Stimulated activated CD8-positive, alpha-beta memory T cell treated with anti-CD3 and anti-CD28 coated beads, Interleukin-15, amount 100 ng/mL, for 48 hours (primary cell): ENCODE data around the gene FBLN2.

Source experiments
- DNase-seq, 2 donors: peaks; one replicate each; pipeline ENCODE4 v3.0.0-alpha.2; 2020; ENCODE audit warnings: low read depth in 2 of 2

Gene FBLN2

DNA sequence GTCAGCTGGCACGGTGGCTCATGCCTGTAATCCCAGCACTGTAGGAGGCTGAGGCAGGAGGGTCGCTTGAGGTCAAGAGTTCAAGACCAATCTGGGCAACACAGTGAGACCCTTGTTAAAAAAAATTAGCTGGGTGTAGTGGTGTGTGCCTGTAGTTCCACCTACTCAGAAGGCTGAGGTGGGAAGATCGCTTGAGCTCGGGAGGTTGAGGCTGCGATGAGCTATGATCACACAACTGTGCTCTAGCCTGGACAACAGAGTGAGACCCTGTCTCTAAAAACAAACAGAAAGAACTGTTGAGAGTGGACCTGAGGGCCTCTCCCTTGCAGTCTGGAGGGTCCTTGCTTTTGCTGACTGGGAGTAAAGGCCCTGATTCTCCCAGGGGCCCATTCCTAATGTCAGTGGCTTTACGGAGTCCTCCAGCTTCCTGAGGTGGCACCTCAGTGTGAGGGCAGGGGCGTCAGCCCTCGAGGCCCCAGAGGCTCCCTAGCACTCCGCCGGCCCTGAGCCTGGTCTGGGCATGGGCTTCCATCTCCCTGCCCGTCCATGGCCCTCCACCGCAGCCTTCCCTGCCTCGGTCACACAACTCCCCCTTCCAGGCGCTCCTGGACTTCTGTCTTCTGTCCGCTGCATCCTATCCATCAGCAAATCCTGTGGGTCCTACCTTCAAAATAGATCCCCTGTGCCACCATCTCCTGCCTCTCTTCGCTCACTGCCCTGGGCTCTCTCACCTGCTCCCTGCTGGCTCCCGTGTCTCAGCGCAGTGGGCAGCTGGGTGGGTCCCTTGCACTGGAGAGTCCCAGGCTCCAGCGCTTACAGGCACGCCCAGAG lies 19.0 kb downstream of the FBLN2 start:
- DNase-seq, result no peak

DNA sequence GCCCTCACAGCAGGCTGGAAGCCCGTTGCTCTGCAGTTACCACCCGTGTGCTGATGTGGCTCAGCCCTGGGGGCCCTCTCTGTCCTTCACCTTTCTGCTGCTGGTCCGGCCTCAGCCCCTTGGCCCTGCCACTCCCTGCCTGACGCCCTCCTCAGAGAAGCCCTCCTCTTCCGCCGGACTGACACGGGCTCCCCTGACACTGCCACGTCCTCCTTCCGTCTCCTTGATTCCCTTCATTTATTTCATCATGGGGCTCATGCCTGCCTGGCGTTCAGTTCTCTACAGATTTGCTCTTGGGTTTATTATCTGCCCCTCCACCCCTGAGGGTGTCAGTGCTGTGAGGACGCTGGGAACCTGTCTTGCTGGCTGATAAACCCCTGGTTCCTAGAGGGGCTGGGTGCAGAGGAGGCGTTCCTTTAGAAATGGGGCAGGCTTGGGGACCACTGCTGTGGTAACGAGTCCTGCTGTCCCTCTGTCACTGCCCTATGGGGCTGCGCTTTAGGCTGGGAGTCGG lies 19.6 kb downstream of the FBLN2 start:
- no peak for DNase-seq

DNA sequence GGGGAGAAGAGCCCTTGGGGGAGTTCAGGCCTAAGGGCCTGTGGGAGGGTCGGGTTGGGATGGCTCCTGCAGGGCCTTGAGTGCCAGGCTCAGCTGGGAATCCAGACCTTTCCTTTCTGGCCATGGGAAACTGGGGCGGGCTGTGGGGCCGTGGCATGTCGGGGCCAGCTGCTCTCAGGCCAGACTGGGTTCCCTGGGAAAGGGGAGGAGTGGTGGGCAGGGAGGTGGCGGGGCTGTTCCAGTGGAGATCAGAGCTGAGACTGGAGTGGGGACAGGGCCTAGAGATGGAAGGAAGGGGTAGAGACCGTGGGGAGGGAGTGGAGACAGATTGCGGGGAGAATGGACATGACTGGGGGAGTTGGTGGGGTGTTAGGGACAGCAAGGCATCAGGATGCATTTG lies 20.3 kb downstream of the FBLN2 start:
- DNase-seq, result no peak

DNA sequence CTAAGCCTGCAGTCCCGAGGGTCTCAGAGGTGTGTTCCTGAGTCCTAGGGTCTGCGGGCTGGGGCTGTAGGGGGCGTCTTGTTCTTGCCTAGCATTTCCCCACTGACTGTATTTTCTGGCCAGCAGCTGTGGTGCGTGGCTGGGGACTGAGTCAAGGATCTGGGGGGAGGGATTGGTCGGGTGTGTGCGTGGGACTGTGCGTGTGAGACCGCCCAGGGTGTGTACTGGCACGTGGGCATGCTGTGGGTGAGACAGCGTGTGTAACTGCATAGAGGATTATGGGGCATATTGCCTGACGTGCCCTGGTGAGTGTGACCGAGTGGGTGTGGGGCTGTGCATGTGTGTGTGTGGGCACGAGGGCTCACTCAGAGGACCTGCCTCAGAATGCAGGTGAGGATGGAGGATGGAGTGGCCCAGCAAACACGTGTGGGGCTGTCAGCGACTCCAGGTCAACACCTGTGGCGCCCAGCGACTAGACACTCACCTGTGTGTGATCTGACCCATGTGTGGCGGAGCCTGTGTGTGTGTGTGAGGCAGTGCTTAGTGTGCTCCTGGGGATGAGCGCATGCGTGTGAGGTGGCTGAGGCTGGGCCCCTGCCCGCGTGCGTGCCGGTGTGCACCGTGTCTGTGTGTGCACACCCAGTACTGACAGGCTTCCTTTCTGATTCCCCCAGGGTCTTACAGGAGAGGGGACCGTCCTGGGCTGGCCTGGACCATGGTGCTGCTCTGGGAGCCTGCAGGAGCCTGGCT lies 20.9 kb downstream of the FBLN2 start:
- DNase-seq, result no peak

DNA sequence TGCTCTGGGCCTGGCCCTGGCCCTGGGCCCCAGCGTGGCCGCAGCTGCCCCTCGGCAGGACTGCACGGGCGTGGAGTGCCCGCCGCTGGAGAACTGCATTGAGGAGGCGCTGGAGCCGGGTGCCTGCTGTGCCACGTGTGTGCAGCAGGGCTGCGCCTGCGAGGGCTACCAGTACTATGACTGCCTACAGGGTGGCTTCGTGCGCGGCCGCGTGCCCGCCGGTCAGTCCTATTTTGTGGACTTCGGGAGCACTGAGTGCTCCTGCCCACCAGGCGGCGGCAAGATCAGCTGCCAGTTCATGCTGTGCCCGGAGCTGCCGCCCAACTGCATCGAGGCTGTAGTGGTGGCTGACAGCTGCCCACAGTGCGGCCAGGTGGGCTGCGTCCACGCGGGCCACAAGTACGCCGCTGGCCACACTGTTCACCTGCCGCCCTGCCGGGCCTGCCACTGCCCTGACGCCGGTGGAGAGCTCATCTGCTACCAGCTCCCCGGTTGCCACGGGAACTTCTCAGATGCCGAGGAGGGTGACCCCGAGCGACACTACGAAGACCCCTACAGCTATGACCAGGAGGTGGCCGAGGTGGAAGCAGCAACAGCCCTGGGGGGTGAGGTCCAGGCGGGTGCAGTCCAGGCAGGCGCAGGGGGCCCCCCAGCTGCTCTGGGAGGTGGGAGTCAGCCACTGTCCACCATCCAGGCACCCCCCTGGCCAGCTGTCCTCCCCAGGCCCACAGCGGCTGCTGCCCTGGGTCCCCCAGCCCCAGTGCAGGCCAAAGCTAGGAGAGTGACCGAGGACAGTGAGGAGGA lies 21.7 kb downstream of the FBLN2 start:
- DNase-seq, result no peak

DNA sequence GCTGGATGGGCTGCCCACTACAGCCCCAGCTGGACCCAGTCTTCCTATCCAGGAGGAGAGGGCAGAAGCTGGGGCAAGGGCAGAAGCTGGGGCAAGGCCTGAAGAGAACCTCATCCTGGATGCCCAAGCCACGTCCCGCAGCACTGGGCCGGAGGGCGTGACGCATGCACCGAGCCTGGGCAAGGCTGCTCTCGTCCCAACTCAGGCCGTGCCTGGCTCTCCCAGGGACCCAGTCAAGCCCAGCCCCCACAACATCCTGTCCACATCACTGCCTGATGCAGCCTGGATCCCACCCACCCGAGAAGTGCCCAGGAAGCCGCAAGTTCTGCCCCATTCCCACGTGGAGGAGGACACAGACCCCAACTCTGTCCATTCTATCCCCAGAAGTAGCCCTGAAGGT lies 22.3 kb downstream of the FBLN2 start:
- DNase-seq, result no peak

DNA sequence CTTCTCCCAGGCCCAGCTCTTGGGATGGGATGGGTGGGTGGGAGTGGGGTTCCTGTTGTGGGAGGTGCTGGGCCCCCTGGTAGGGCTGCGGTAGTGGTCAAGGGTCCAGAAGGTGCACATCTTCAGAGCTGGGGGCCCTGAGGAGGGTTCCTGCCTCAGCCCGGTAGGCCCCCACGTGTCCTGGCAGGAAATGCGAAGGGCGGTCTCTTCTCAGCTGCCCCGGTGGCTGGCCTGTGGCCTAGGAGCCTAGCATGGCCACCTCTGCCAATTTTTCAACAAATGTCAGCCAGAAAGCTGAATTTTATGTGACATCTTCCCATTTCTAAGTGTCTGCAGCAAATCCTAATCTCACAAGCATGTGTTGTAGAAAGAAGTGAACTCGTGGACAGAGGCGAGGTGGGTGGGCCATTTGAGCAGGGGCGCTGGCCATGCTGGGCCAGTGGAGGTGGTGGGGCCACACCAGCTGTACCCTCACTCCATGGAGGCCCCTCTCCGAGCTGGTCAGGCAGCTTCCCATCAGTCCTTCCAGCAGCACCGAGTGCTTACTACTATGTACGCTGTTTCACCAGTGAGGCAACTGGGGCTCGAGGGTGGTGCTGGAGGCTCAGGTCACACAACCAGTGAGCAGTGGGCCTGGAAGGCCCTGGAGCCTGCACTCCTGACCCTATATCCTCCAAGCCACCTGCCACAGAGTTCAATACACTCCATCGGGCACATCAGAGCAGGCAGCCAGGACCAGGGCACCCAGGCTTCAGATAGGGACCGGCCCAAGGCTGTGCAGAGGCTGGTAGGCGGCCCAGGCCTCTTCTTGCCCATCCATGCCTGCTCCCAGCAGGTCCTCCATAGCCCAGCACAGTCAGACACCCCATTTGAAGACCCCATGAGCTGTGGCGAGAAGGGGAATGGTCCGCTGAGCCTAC lies 23.2 kb downstream of the FBLN2 start:
- DNase-seq, result no peak

DNA sequence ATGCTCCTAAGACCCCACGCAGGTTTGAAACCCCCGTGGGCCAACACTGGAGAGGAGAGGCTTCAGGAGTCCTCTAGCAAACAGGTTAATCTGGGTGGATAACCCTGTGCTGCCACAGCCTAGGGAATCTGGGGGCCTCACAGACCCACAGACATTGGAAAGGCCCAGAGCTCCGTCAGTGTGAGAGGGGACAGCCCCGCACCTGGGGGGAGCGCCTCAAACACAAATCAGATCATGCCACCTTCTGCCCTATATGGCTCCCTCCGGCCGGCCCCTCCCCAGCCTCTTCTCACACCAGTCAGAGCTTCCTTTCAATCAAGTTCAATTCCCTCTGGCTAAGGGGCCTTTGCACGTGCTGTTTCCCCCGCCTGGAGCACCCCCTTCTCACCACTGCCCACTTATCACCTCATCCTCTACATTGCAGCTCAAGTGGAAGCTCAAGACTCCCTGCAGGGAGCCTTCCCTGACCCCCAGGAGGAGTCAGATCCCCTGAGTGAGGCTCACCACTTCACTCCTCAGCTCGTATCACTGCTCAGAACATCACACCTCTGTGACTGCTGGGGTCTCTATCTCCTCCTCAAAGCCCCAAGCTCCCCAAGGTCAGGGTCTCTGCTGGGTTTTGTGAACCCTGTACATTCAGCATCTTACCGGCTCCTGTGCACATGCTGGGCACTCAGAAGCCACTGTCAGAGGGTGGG lies 24.1 kb downstream of the FBLN2 start:
- no peak for DNase-seq

DNA sequence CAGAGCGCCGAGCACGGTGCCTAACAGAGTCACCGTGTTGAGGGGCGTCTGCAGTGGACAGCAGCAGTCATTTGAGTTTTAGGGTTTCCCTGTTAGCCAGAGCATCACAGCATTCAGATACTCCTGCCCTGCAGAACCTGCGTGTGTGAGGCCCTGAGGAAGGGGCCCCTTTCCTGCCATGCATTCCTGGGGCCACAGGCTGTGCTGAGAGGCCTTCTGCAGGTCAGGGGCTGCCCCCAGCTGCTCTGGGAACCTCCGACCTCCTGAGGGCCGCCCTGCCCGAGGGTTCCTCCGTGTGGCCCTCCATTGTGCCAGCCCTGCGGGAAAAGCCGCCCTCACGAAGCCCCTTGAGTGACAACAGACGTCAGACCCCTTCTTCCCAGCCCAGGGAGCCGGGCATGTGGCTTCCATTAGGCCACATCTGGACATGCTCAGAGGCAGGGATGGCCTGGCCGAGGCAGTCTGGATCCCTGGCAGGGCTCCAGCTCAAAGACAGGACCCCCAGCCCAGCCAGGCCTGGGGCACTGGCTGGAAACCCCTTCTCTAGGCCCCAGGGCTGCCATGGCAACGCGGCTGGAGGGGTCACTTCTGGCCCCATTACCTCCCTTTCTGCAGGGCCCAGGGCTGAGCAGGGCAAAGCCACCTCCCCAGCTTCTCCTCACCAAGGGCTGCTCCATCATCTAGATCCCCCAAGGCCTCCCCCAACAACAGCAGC lies 25.3 kb downstream of the FBLN2 start:
- DNase-seq, result no peak

DNA sequence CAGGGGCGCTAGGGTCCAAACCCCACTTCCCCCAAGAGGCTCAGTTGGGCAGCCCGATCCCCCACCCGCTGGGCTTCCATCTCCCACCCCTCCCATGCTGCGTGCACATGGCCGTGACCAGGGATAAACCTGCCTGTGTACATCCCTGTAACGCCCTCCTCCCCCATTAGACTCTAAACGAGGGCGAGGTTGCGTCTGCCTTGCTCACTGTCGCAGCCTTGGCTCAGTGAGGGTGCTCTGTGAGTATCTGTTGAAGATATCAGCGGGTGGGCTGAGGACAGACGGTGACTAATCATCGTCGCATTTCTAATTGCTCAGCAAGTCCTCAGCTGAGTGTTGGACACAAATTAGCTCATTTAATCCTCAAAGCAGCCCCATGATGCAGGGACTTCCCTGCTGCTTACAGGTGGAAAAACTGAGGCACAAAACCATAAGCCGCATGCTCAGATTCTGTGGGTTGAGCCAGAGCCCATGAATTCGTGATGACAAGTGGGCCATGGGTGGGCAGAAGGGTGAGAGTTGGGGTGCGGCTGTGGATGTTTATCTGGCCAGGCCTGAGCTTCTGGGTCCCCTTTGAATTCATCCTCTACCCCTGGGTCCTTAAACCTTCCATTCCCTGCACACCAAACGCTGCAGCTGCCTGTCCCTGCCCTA lies 26.0 kb downstream of the FBLN2 start:
- DNase-seq, result peak; percentile 27 to 37

DNA sequence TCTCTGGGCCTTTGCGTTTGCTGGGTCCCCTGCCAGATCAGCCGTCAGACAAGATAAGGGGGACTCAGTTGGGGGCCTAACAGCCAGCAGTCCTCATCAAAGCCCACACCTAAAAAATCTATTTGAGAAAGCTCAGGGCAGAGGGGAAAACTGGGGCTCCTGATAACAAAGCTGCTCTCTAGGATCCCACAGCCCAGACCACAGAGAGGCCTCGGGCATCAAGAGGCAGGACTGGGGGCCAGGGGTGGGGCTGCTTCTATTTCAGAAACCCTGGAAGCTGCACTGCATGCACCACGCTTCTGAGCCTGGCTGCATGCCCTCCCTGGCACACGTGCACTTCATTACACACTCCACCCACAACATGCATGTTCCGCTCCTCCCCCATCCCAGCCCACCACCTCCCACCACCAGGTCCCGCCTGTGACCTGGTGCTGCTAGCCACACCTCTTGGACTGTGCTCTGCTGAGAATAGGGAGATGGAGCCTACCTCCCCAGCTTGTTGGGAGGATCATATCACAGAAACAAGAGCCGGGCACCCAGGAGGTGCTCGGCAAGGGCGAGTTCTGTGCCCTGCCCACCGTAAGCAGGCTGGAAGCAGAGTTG lies 26.6 kb downstream of the FBLN2 start:
- DNase-seq, result no peak

DNA sequence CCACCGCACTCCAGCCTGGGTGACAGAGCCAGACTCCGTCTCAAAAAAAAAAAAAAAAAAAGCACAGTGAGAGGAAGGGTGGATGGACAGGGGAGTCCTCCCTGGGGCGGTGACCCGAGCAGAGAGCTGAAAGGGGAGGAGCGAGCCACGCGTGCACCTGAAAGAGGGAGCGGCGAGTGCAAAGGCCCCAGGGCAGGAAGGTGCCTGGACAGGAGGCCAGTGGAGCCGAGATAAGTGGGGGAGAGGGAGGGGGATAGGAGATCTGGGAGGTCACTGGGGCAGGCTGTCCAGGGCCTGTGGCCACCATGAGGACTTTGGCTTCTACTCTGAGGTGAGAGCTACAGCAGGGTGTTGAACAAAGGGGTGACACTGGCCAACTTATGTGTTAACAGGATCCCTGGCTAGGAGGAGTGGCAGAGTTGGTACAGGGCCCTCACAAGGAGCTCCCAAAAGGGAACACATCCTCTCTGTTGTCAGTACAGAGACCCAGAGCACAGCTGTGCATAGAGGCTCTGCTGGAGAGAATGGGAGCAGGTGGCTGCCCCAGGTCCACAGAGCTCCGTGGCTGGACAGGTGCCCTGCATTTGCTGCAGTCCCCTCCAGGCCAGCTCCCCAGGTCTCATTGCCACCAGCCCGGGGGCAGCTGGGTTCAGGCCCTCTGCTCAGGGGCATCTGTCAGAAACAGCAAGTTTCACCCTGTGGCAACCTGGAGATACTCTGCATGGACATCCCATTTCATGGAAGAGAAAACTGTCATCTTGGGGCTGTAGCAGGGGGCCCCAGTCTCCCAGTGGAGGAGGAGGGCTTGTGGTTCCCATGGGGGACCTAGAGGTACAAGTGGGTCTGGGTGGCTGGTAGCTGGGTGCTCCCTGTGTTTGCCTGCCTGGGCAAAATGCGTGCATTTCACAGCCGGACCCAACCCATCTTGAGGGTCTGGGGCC lies 28.5 kb downstream of the FBLN2 start:
- DNase-seq, result no peak

DNA sequence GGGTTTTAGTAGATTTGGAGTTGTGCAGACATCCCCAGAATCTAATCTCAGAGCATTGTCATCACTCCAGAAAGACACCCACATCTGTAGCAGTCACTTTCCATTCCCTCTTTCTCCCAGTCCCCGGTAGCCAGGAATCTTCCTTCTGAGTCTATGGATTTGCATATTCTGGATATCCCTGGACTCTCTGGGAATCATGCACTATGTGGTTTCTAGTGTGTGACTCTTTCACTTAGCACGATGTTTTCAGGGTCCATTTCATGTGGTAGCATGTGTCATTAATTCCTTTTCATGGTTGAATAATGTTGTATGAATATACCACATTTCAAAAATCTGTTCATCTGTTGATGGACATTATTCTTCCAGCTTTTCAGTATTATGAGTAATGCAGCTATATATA lies 29.3 kb downstream of the FBLN2 start:
- DNase-seq, result no peak

DNA sequence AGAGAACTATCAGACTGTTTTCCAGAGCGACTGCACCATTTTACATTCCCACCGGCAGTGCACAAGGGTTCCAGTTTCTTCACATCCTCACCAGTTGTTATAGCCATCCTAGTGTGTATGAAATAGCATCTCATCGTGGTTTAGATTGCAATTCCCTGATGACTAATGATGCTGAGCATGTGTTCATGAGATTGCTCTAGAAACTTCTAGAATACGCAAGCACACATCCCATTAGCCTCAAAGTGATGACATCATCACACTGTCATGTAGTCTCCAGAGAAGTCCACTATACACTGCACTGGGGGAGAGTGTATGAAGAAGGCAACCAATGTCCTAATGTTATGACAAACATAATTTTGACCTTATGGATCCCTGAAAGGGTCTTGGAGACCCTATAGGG lies 30.1 kb downstream of the FBLN2 start:
- DNase-seq, result no peak

DNA sequence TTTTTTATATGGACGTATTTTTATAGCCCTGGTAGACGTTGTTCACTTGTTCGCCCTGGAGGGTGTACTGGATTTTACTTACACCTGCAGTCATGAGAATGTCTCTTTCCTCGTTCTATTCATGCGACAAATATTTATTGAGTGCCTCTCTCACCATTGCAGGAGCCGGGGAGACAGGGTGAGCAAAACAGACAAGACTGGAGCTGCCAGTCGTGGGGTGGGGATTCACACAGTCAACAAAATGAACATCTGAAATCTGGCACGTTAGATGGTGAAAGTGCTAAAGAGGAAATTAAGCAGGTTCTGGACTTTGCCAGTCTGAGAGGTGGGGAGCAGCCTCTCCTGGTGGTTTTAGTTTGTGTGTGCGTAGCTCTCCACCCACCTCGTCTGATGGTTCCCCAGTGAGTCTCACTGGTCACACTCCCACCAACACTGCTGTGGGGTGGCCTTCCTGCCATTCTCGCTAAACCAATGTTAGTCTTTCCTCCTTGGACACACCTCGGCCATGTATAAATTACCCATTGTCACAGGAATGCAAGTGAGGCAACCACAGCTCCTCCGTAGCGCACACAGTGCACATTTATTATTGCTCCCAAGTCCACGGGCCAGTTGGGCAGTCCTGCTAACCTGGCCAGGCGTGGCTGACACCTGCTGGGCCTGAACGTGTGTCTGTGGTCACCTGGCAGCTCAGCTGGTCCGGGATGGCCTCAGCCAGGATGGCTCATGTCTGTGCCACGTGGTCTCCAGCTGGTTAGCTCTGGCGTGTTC lies 31.5 kb downstream of the FBLN2 start:
- no peak for DNase-seq

DNA sequence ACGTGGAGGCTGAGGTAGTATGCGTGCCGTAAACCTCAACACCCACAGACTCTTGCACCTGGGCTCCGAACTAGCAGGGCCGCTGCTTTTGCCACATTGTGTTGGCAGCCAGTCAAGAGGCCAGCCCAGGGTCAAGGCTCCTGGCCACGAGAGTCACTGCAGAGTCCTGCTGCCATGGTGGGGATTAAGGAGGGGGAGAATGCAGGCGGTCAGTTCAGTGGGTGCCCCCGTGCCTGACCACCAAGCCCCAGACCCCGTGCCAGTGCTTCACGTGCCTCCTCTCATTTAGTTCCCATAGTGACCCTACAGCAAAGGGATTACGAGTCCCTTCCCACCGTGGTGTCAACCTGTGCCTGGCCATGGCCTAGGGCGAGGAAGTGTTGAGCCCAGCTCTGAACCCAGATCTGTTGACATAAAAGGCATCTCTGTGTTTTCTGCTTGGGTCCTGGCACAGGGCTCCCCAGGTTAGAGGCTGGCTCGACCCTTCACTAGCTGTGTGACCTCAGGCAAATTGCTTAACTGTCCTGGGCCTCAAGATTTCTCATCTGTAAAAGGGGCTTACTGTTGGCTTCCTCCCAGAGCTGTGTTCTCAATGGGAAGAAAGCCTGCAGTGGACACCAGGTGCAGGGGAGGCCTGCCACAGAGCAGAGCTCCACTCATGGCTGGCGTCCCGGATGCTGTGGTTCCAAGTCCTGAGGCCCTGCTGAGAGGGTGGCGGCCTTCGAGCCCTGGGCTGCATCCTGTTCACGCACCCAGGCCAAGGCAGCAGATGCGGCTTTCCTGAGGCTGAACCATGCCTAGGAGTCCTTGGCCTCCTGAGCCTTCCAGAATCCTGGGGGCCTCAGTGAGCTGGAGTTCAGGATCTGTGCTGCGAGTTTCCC lies 32.8 kb downstream of the FBLN2 start:
- no peak for DNase-seq
